Measurements from ENCODE around the gene WSCD1. TPM values are rescaled to one million over a fixed set of nuclear protein-coding genes. Genes with fewer than 3 reads are reported as not detected.

WSCD1 gene
- total RNA-seq, 2 donors from 2014 or later: 1.7 to 4.1 TPM

GRCh38 chr17:6134721-6135120 lies 64.5 kb downstream of the WSCD1 start:
- no peak for TF ChIP-seq CTCF (IDR thresholded peaks at IDR 0.05)
- TF ChIP-seq POLR2A (IDR thresholded peaks at IDR 0.05): no peak
- TF ChIP-seq POLR2AphosphoS5 (IDR thresholded peaks at IDR 0.05): no peak
- no peaks in the 10 kb centered on the region for H3K9me3 ChIP-seq
- no peak for DNase-seq (ENCODE audit: low spot score)
- H3K36me3 ChIP-seq: no peaks in the 10 kb centered on the region
- no peaks in the 10 kb centered on the region for H3K4me1 ChIP-seq (replicated peaks)
- no peaks in the 10 kb centered on the region for H3K27me3 ChIP-seq (replicated peaks; ENCODE audit: insufficient read depth)
- no peak overlapping the region for H3K4me3 ChIP-seq
- WGBS: 38% methylated on average over 2 of the region's 2 CpGs
- intact Hi-C loops (cut with DNase I): no loop called here
- H3K27ac ChIP-seq: no peak overlapping the region

GRCh38 chr17:6135236-6135635 lies 65.1 kb downstream of the WSCD1 start:
- no peaks in the 10 kb centered on the region for H3K36me3 ChIP-seq
- H3K9me3 ChIP-seq: no peaks in the 10 kb centered on the region
- no peak overlapping the region for H3K27ac ChIP-seq
- H3K4me1 ChIP-seq (replicated peaks): no peaks in the 10 kb centered on the region
- intact Hi-C loops (cut with DNase I): no loop called here
- no peaks in the 10 kb centered on the region for H3K27me3 ChIP-seq (replicated peaks; ENCODE audit: insufficient read depth)
- no peak for TF ChIP-seq POLR2AphosphoS5 (IDR thresholded peaks at IDR 0.05)
- TF ChIP-seq CTCF (IDR thresholded peaks at IDR 0.05): no peak
- no peak for TF ChIP-seq POLR2A (IDR thresholded peaks at IDR 0.05)
- DNase-seq (ENCODE audit: low spot score): no peak
- 58% methylated on average over 5 of the region's 5 CpGs for WGBS
- no peak overlapping the region for H3K4me3 ChIP-seq

- H3K27me3 ChIP-seq (replicated peaks; ENCODE audit: insufficient read depth): no peaks in the 10 kb centered on the region
- TF ChIP-seq POLR2A (IDR thresholded peaks at IDR 0.05): no peak
- no peak for TF ChIP-seq CTCF (IDR thresholded peaks at IDR 0.05)
- no peak for TF ChIP-seq POLR2AphosphoS5 (IDR thresholded peaks at IDR 0.05)
- H3K4me1 ChIP-seq (replicated peaks): no peaks in the 10 kb centered on the region
- intact Hi-C loops (cut with DNase I): no loop called here
- WGBS: 86% methylated on average over 8 of the region's 8 CpGs
- no peak for DNase-seq (ENCODE audit: low spot score)
- no peak overlapping the region for H3K4me3 ChIP-seq
- no peak overlapping the region for H3K27ac ChIP-seq
- no peaks in the 10 kb centered on the region for H3K36me3 ChIP-seq
- H3K9me3 ChIP-seq: no peaks in the 10 kb centered on the region
These were observed 65.8 kb downstream of the WSCD1 start for GRCh38 chr17:6135996-6136395.

GRCh38 chr17:6137716-6138502 lies 67.7 kb downstream of the WSCD1 start:
- intact Hi-C loops (cut with DNase I): no loop called here
- no peaks in the 10 kb centered on the region for H3K4me1 ChIP-seq (replicated peaks)

More at GRCh38 chr17:6137716-6138502, 67.7 kb downstream of the WSCD1 start:
- Histone ChIP-seq H3K4me3 (no peak overlapping the region), H3K27me3 (replicated peaks; ENCODE audit: insufficient read depth) (no peaks in the 10 kb centered on the region), H3K27ac (no peak overlapping the region), H3K36me3 (no peaks in the 10 kb centered on the region), H3K9me3 (no peaks in the 10 kb centered on the region)
- DNase-seq (ENCODE audit: low spot score): no peak
- TF ChIP-seq POLR2A (IDR thresholded peaks at IDR 0.05): no peak
- TF ChIP-seq CTCF (IDR thresholded peaks at IDR 0.05): no peak
- 76% methylated on average over 11 of the region's 11 CpGs for WGBS
